ENCODE results near the gene SRGAP1.

DNA sequence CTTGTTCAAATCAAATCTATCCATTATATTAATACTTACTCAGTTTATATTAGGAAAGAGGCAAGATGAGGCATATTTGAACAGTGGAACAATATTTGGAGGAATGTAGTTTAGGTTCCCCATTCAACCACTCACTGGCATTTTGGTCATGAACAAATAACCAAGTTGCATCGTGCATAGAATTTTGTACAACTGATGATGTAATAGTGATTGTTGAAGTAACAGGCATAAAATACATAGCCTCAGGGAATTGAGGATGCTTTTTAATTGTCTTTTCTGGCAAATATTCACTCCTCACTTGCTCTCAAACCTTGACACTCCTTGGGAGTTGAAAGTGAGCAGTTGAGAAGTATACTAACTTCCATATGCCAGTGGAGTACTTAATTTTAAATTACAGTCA is 175.2 kb downstream of the SRGAP1 start:
- TF ChIP-seq POLR2A (IDR thresholded peaks at IDR 0.05) (no peak), EP300 (IDR thresholded peaks at IDR 0.05) (no peak)
- TF ChIP-seq, protein P1, sequence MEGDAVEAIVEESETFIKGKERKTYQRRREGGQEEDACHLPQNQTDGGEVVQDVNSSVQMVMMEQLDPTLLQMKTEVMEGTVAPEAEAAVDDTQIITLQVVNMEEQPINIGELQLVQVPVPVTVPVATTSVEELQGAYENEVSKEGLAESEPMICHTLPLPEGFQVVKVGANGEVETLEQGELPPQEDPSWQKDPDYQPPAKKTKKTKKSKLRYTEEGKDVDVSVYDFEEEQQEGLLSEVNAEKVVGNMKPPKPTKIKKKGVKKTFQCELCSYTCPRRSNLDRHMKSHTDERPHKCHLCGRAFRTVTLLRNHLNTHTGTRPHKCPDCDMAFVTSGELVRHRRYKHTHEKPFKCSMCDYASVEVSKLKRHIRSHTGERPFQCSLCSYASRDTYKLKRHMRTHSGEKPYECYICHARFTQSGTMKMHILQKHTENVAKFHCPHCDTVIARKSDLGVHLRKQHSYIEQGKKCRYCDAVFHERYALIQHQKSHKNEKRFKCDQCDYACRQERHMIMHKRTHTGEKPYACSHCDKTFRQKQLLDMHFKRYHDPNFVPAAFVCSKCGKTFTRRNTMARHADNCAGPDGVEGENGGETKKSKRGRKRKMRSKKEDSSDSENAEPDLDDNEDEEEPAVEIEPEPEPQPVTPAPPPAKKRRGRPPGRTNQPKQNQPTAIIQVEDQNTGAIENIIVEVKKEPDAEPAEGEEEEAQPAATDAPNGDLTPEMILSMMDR (IDR thresholded peaks at IDR 0.05): no peak

All from upper lobe of left lung (tissue), 4 donors.